NT2/D1 (cell line): ENCODE results near the gene HSF2BP.

Experiments
- SUZ12 ChIP-seq: IDR thresholded peaks from 2 replicates; pipeline ENCODE4 v1.6.1; 2011; ENCODE audit not compliant: insufficient read length, insufficient read depth; ENCODE audit errors: extremely low read depth
- YY1 ChIP-seq: IDR thresholded peaks from 2 replicates; pipeline ENCODE4 v1.6.1; 2011; ENCODE audit not compliant: insufficient read length, insufficient read depth
- ZNF274 ChIP-seq: IDR thresholded peaks from 2 replicates; pipeline ENCODE4 v1.6.1; 2011; ENCODE audit warnings: mild to moderate bottlenecking, low read depth, low read length

- TF ChIP-seq ZNF274 (no peak), YY1 (no peak), SUZ12 (no peak)
Measured at GRCh38 chr21:43648171-43648570, 11.1 kb downstream of the HSF2BP start.
